Measurements from ENCODE around the gene IRAK3.
"Not testable (repeated sequence)": the region's sequence is repeated elsewhere in the genome, so short reads cannot be mapped to it uniquely, and the experiment has no call there.

Gene IRAK3

GRCh38 chr12:66228462-66228861 lies 39.4 kb downstream of the IRAK3 start:
- H3K4me2 ChIP-seq (ENCODE audit: insufficient read depth, low read length): no peak overlapping the region
- no peak overlapping the region for H3K4me3 ChIP-seq (ENCODE audit: low read depth in 1 of 2, low read length in 2 of 2)
- H3K4me1 ChIP-seq (ENCODE audit: insufficient read depth, low read length): no peaks in the 10 kb centered on the region
- ATAC-seq (ENCODE audit: insufficient read depth, low read depth) (no peak), DNase-seq (no peak)
- no peaks in the 10 kb centered on the region for H3K36me3 ChIP-seq (ENCODE audit: insufficient read depth, low read length)
- no peaks in the 10 kb centered on the region for H3K79me2 ChIP-seq (ENCODE audit: insufficient read depth, low read length)
- no peak overlapping the region for H3K9ac ChIP-seq (ENCODE audit: low read depth, low read length)
- no peak overlapping the region for H3K27ac ChIP-seq (ENCODE audit: low read length)
- TF ChIP-seq EZH2 (IDR thresholded peaks at IDR 0.05; ENCODE audit: borderline replicate concordance, low read depth, low read length, severe bottlenecking): no peak
- TF ChIP-seq, protein P1, sequence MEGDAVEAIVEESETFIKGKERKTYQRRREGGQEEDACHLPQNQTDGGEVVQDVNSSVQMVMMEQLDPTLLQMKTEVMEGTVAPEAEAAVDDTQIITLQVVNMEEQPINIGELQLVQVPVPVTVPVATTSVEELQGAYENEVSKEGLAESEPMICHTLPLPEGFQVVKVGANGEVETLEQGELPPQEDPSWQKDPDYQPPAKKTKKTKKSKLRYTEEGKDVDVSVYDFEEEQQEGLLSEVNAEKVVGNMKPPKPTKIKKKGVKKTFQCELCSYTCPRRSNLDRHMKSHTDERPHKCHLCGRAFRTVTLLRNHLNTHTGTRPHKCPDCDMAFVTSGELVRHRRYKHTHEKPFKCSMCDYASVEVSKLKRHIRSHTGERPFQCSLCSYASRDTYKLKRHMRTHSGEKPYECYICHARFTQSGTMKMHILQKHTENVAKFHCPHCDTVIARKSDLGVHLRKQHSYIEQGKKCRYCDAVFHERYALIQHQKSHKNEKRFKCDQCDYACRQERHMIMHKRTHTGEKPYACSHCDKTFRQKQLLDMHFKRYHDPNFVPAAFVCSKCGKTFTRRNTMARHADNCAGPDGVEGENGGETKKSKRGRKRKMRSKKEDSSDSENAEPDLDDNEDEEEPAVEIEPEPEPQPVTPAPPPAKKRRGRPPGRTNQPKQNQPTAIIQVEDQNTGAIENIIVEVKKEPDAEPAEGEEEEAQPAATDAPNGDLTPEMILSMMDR (IDR thresholded peaks at IDR 0.05; ENCODE audit: borderline replicate concordance, extremely low read depth, low read length, poor library complexity, severe bottlenecking): no peak
- H3K9me3 ChIP-seq (ENCODE audit: insufficient read depth, low read length, severe bottlenecking): no peaks in the 10 kb centered on the region
- no peak overlapping the region for H2AFZ ChIP-seq (ENCODE audit: low read depth, low read length)
- H4K20me1 ChIP-seq (ENCODE audit: insufficient read depth, low read length): no peaks in the 10 kb centered on the region
- no peaks in the 10 kb centered on the region for H3K27me3 ChIP-seq (ENCODE audit: insufficient read depth, low read length, poor library complexity)

DNA sequence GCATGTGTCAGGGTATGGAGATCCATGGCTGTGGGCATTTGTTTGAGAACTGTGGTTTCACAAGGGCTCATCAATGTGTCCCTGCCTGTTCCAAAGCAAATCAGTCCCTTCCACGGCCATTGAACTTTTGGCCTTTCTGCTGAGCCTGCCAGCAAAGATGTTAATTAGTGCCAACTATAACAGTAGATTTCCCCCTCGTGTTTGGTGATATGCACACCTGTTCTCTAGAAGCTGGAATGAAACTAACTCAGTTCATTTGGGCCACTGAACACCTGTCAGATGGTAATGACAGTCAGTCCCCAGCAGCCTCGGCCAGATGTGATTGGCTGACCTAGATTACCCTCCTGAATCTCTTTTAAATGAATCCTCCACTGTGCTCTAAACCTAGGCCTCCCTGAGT lies 43.2 kb downstream of the IRAK3 start:
- Histone ChIP-seq H4K20me1 (ENCODE audit: insufficient read depth, low read length) (no peaks in the 10 kb centered on the region), H3K9ac (ENCODE audit: low read depth, low read length) (no peak overlapping the region), H3K4me2 (ENCODE audit: insufficient read depth, low read length) (no peak overlapping the region), H3K36me3 (ENCODE audit: insufficient read depth, low read length) (no peaks in the 10 kb centered on the region), H3K9me3 (ENCODE audit: insufficient read depth, low read length, severe bottlenecking) (no peaks in the 10 kb centered on the region), H3K4me3 (ENCODE audit: low read depth in 1 of 2, low read length in 2 of 2) (no peak overlapping the region), H3K27ac (ENCODE audit: low read length) (no peak overlapping the region), H3K4me1 (ENCODE audit: insufficient read depth, low read length) (no peaks in the 10 kb centered on the region), H2AFZ (ENCODE audit: low read depth, low read length) (no peak overlapping the region), H3K79me2 (ENCODE audit: insufficient read depth, low read length) (no peaks in the 10 kb centered on the region), H3K27me3 (ENCODE audit: insufficient read depth, low read length, poor library complexity) (no peaks in the 10 kb centered on the region)
- ATAC-seq (ENCODE audit: insufficient read depth, low read depth) (no peak), DNase-seq (no peak)
- TF ChIP-seq EZH2 (IDR thresholded peaks at IDR 0.05; ENCODE audit: borderline replicate concordance, low read depth, low read length, severe bottlenecking): no peak
- TF ChIP-seq, protein P1 (IDR thresholded peaks at IDR 0.05; ENCODE audit: borderline replicate concordance, extremely low read depth, low read length, poor library complexity, severe bottlenecking): no peak

DNA sequence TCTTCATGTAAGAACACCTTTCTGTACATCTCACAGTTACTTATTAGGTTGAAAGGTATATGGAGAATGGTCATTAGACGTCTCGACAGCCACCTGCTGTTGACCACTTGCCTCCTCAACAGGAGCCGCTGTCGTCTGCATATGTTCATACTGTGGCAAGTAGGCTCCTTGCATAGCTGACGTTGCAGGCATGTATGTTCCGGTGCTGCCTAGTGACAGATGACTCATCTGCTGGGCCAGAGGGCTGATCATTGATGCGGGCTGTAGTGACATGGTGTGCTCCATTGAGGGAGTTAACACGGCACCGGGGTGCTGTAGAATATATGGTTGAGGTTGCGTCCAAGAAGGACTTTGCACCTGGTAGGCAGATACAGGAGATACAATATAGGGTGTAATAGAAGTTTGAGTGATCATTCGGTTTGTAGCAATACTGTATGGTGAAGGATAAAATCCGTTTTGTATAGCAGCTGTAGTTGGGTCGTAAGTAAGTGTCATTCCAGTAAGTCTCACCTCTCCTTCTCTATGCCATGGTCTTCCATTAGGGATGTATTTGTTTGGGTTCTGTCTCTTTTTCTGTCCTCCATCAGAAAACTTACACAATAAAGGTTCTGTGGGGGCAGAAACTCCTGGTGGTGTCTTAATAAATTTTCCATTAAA lies 45.2 kb downstream of the IRAK3 start:
- DNase-seq; H2AFZ ChIP-seq (ENCODE audit: low read depth, low read length); H3K4me1 ChIP-seq (ENCODE audit: insufficient read depth, low read length); H3K9ac ChIP-seq (ENCODE audit: low read depth, low read length); H3K79me2 ChIP-seq (ENCODE audit: insufficient read depth, low read length); H3K36me3 ChIP-seq (ENCODE audit: insufficient read depth, low read length); H3K27me3 ChIP-seq (ENCODE audit: insufficient read depth, low read length, poor library complexity); H3K9me3 ChIP-seq (ENCODE audit: insufficient read depth, low read length, severe bottlenecking); H3K4me2 ChIP-seq (ENCODE audit: insufficient read depth, low read length); H4K20me1 ChIP-seq (ENCODE audit: insufficient read depth, low read length); H3K4me3 ChIP-seq (ENCODE audit: low read depth in 1 of 2, low read length in 2 of 2); ATAC-seq (ENCODE audit: insufficient read depth, low read depth); H3K27ac ChIP-seq (ENCODE audit: low read length): not testable (repeated sequence)

- H3K4me3 ChIP-seq (ENCODE audit: low read depth in 1 of 2, low read length in 2 of 2); DNase-seq; H3K9ac ChIP-seq (ENCODE audit: low read depth, low read length); H3K36me3 ChIP-seq (ENCODE audit: insufficient read depth, low read length); ATAC-seq (ENCODE audit: insufficient read depth, low read depth); H3K4me1 ChIP-seq (ENCODE audit: insufficient read depth, low read length); H3K4me2 ChIP-seq (ENCODE audit: insufficient read depth, low read length); H3K27ac ChIP-seq (ENCODE audit: low read length); H3K79me2 ChIP-seq (ENCODE audit: insufficient read depth, low read length); H3K27me3 ChIP-seq (ENCODE audit: insufficient read depth, low read length, poor library complexity); H3K9me3 ChIP-seq (ENCODE audit: insufficient read depth, low read length, severe bottlenecking); H2AFZ ChIP-seq (ENCODE audit: low read depth, low read length); H4K20me1 ChIP-seq (ENCODE audit: insufficient read depth, low read length): not testable (repeated sequence)
Measured at GRCh38 chr12:66234773-66235625, 46.0 kb downstream of the IRAK3 start.
